ENCODE results near the gene FGF21. TPM values are rescaled to one million over a fixed set of nuclear protein-coding genes. Genes with fewer than 3 reads are reported as not detected.
"Not testable (repeated sequence)": the region's sequence is repeated elsewhere in the genome, so short reads cannot be mapped to it uniquely, and the experiment has no call there.

FGF21 gene
- total RNA-seq, 1 experiment from 2014 or later = not detected

DNA sequence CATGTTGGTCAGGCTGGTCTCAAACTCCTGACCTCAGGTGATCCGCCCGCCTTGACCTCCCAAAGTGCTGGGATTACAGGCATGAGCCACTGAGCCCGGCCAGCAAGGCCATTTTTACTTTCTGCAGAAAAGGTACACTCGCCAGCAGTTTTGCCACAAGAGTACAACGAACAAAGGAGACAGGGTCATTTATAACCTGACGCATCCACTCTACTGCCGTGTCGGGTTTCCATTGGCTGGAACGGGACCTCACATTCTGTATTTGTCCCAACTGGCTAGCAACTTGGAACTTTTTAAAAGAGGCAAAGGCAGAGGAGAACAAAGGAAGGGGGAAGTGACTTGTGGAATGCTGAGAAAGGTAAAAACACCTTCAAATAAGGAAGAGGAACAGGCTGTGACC lies 32.0 kb downstream of the FGF21 start:
- POLR2A ChIA-PET (ENCODE audit: unreplicated experiment); H3K27me3 ChIP-seq (ENCODE audit: low read length): not testable (repeated sequence)

DNA sequence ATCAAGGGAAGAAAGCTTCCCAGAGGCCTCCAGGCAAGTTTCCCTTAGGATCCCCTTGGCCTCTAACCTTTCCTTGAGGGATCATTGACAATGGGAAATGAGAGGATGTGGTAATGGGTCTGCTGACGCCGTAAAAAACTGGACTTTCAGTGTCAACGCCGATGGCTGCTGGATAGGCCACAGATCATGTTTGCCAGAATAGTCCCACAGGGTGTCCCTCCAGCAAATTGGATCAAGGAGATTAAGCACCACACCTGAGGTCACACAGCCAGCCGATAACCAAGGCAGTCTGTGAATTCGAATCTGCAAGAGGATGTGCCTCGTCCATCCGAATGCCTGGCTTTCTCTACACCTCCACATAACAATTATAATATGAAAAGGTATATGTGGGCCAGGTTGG lies 37.9 kb downstream of the FGF21 start:
- H3K9me2 ChIP-seq (replicated peaks; ENCODE audit: low read length) = no peaks in the 10 kb centered on the region
- H3K79me2 ChIP-seq (ENCODE audit: low read length) = no peaks in the 10 kb centered on the region
- no peaks in the 10 kb centered on the region for H3K27me3 ChIP-seq (ENCODE audit: low read length)
- no peak overlapping the region for H2AFZ ChIP-seq (ENCODE audit: low read length)
- no TSS peak for BruUV-seq (replicated peaks)
- intact Hi-C loops (cut with micrococcal nuclease) = no loop called here
- no peak overlapping the region for H3K4me2 ChIP-seq (ENCODE audit: low read length)
- CTCF ChIA-PET = no interaction called here
- no peaks in the 10 kb centered on the region; the same call in 1 of the 2 replicates for H3K36me3 ChIP-seq (ENCODE audit: low read depth, low read length)
- no peaks in the 10 kb centered on the region for H3F3A ChIP-seq (ENCODE audit: low read length, unreplicated experiment)
- DNase-seq (no peak), ATAC-seq (no peak)
- H3K4me3 ChIP-seq (ENCODE audit: low read length) = no peak overlapping the region
- no peaks in the 10 kb centered on the region for H3K4me1 ChIP-seq (ENCODE audit: insufficient read depth, low read length)
- H4K20me1 ChIP-seq (ENCODE audit: low read length) = no peaks in the 10 kb centered on the region
- TF ChIP-seq EZH2phosphoT487 (IDR thresholded peaks at IDR 0.05; ENCODE audit: borderline replicate concordance, low read length) (no peak), EZH2 (IDR thresholded peaks at IDR 0.05; ENCODE audit: low read length, unreplicated experiment) (no peak)
- TF ChIP-seq, protein P1, sequence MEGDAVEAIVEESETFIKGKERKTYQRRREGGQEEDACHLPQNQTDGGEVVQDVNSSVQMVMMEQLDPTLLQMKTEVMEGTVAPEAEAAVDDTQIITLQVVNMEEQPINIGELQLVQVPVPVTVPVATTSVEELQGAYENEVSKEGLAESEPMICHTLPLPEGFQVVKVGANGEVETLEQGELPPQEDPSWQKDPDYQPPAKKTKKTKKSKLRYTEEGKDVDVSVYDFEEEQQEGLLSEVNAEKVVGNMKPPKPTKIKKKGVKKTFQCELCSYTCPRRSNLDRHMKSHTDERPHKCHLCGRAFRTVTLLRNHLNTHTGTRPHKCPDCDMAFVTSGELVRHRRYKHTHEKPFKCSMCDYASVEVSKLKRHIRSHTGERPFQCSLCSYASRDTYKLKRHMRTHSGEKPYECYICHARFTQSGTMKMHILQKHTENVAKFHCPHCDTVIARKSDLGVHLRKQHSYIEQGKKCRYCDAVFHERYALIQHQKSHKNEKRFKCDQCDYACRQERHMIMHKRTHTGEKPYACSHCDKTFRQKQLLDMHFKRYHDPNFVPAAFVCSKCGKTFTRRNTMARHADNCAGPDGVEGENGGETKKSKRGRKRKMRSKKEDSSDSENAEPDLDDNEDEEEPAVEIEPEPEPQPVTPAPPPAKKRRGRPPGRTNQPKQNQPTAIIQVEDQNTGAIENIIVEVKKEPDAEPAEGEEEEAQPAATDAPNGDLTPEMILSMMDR (conservative IDR thresholded peaks at IDR 0.05; ENCODE audit: low read depth, low read length) = no peak
- no peak overlapping the region for H3K27ac ChIP-seq (ENCODE audit: low read length)
- H3K9me3 ChIP-seq (ENCODE audit: low read length) = no peaks in the 10 kb centered on the region
- H3K9ac ChIP-seq (ENCODE audit: low read length) = no peak overlapping the region
- POLR2A ChIA-PET (ENCODE audit: unreplicated experiment) = no interaction called here

More for the DNA sequence above, 32.0 kb downstream of the FGF21 start:
- H4K20me1 ChIP-seq (ENCODE audit: low read length); H3K9ac ChIP-seq (ENCODE audit: low read length); ATAC-seq; H2AFZ ChIP-seq (ENCODE audit: low read length); H3K4me3 ChIP-seq (ENCODE audit: low read length); H3K27ac ChIP-seq (ENCODE audit: low read length); H3K9me3 ChIP-seq (ENCODE audit: low read length); H3K4me2 ChIP-seq (ENCODE audit: low read length); intact Hi-C loops (cut with micrococcal nuclease); H3K9me2 ChIP-seq (replicated peaks; ENCODE audit: low read length); H3K79me2 ChIP-seq (ENCODE audit: low read length); DNase-seq; H3K36me3 ChIP-seq (ENCODE audit: low read depth, low read length); H3F3A ChIP-seq (ENCODE audit: low read length, unreplicated experiment); BruUV-seq (replicated peaks); H3K4me1 ChIP-seq (ENCODE audit: insufficient read depth, low read length): not testable (repeated sequence)
- CTCF ChIA-PET = interaction anchor here (1.2 kb wide), 1 partner anchor 55 kb away, joined by 8 read pairs; no protein-coding TSS in a partner anchor

DNA sequence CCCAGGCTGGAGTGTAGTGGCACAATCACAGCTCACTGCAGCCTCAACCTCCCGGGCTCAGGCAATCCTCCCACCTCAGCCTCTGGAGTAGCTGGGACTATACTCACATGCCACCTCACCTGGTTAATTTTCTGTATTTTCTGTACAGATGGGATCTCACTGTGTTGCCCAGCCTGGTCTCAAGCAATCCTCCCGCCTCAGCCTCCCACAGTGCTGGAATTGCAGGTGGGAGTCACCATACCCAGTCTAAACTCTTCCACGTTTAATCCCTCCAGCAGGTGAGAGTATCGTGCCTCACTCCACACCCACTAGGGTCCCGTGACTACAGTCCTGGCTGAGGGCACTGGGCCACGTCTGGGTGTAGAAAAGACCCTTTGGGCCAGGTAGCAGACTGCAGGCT lies 39.0 kb downstream of the FGF21 start:
- no peaks in the 10 kb centered on the region for H3K27me3 ChIP-seq (ENCODE audit: low read length)
- no peaks in the 10 kb centered on the region for H3K79me2 ChIP-seq (ENCODE audit: low read length)
- ATAC-seq = no peak
- H3K9me3 ChIP-seq (ENCODE audit: low read length) = no peaks in the 10 kb centered on the region
- H3K9ac ChIP-seq (ENCODE audit: low read length) = no peak overlapping the region
- intact Hi-C loops (cut with micrococcal nuclease) = no loop called here
- no peak for DNase-seq
- H3K4me1 ChIP-seq (ENCODE audit: insufficient read depth, low read length) = no peaks in the 10 kb centered on the region
- H3F3A ChIP-seq (ENCODE audit: low read length, unreplicated experiment) = no peaks in the 10 kb centered on the region
- H3K27ac ChIP-seq (ENCODE audit: low read length) = no peak overlapping the region
- no peaks in the 10 kb centered on the region for H3K9me2 ChIP-seq (replicated peaks; ENCODE audit: low read length)
- no TSS peak for BruUV-seq (replicated peaks)
- no peak overlapping the region for H3K4me3 ChIP-seq (ENCODE audit: low read length)
- H4K20me1 ChIP-seq (ENCODE audit: low read length) = no peaks in the 10 kb centered on the region
- H3K36me3 ChIP-seq (ENCODE audit: low read depth, low read length) = no peaks in the 10 kb centered on the region; the same call in 1 of the 2 replicates
- no peak overlapping the region for H2AFZ ChIP-seq (ENCODE audit: low read length)
- ChIA-PET POLR2A (ENCODE audit: unreplicated experiment) (no interaction called here), CTCF (no interaction called here)
- peak overlapping the region; percentile 80; the same call in 1 of the 2 replicates for H3K4me2 ChIP-seq (ENCODE audit: low read length)
- TF ChIP-seq EZH2phosphoT487 (IDR thresholded peaks at IDR 0.05; ENCODE audit: borderline replicate concordance, low read length) = no peak
- no peak for TF ChIP-seq EZH2 (IDR thresholded peaks at IDR 0.05; ENCODE audit: low read length, unreplicated experiment)
- TF ChIP-seq, protein P1 (conservative IDR thresholded peaks at IDR 0.05; ENCODE audit: low read depth, low read length) = no peak

Data from PC-3 (cell line).